GM10266 (cell line): ENCODE results near the gene GNB3.

Source experiments
- DNase-seq: peaks from one replicate; pipeline ENCODE4 v3.0.0; 2012; ENCODE audit errors: extremely low spot score
- CTCF ChIP-seq: IDR thresholded peaks from 2 replicates; pipeline ENCODE4 v1.5.1; 2012; ENCODE audit warnings: mild to moderate bottlenecking, low read depth; ENCODE audit not compliant: control insufficient read depth, insufficient read depth; ENCODE audit errors: missing control alignments

Gene GNB3

GRCh38 chr12:6854036-6854435 is 13.3 kb downstream of the GNB3 start:
- TF ChIP-seq CTCF: no peak
- DNase-seq: no peak

- DNase-seq: no peak
- no peak for TF ChIP-seq CTCF
Measured at GRCh38 chr12:6855322-6855721, 14.6 kb downstream of the GNB3 start.

DNA sequence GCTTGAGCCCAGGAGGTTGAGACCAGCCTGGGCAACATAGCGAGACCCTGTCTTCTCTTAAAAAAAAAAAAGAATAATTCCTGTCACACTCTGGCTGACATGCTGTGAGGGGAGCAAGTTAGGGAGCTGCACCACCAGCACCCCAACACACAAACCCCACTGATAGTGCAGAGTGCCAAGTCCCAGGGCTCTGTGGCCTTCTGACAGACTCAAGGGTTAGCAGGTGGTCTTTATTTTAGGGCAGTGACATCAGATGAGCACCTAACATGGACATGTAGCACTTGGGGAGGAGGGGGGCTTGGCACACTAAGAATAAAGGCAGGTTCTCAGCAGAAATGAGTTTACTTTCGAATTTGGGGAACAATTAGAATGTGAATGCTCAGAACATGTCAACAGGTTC is 18.1 kb downstream of the GNB3 start:
- no peak for DNase-seq
- TF ChIP-seq CTCF: no peak

GRCh38 chr12:6860116-6860515 is 19.4 kb downstream of the GNB3 start:
- no peak for DNase-seq
- no peak for TF ChIP-seq CTCF

DNA sequence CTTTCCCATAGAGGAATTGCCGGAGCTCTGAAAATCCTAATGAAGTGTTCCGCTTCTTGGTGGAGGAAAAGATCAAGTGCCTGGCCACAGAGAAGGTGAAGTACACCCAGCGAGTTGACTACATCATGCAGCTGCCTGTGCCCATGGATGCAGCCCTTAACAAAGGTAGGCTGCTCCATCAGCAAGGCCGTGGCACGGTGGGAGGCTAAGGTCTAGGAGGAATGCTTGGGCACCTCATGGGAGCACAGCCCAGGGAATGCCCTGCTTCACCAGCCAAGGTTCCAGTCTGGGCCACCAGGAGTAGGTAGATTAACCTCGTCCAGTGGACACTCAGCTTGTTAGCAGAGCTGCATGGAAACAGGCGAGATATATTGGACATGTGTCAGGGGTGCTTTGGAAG is 20.2 kb downstream of the GNB3 start:
- no peak for TF ChIP-seq CTCF
- no peak for DNase-seq

GRCh38 chr12:6861391-6861790 is 20.7 kb downstream of the GNB3 start:
- no peak for TF ChIP-seq CTCF
- no peak for DNase-seq

- DNase-seq: no peak
- TF ChIP-seq CTCF: no peak
Measured at GRCh38 chr12:6863033-6863432, 22.3 kb downstream of the GNB3 start.
